ENCODE data around the gene DDX25. TPM values are rescaled to one million over a fixed set of nuclear protein-coding genes. Genes with fewer than 3 reads are reported as not detected.

Gene DDX25
- total RNA-seq, 2 donors from 2014 or later = 0.21 TPM; not detected in 1

DNA sequence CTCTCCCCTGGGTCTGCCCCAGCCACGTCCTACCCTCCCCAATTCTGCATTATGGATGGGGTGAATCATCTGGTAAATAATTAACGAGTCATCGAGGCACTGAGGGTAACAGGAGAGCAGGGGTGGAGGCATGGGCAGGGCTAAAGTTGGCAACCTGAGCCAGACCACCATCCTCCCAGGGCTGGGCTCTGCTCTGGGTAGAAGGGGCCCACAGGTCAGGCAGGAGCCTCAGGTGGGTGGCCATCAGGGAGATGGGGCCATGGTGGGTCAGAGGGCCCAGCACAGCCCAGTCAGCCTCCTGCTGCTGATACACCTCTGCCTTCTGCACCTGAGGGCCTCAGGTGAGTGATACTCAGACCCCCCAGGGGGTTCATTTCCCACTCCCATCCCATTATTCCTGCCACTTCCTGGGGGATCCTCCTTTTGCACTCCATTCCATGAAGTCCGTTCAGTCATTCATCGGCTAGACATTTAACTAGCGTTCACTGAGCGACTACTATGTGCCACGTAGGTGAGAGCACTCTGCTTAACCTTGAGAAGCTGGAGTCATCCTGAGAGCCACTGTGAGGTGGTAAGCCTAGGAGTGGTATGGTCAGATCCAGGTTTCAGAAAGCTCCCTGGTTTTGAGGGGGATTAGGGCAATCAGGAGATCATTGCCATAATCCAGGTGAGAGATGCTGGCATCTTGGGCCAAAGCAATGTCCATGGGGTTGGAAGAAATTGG lies 41.7 kb downstream of the DDX25 start, which contains the start of gene VSIG10L2:
VSIG10L2 (plus strand) TSS at position 248 of the 724 bp plus-strand sequence; CDS start at position 260, 12 bp downstream.
- no peak for ATAC-seq

DNA sequence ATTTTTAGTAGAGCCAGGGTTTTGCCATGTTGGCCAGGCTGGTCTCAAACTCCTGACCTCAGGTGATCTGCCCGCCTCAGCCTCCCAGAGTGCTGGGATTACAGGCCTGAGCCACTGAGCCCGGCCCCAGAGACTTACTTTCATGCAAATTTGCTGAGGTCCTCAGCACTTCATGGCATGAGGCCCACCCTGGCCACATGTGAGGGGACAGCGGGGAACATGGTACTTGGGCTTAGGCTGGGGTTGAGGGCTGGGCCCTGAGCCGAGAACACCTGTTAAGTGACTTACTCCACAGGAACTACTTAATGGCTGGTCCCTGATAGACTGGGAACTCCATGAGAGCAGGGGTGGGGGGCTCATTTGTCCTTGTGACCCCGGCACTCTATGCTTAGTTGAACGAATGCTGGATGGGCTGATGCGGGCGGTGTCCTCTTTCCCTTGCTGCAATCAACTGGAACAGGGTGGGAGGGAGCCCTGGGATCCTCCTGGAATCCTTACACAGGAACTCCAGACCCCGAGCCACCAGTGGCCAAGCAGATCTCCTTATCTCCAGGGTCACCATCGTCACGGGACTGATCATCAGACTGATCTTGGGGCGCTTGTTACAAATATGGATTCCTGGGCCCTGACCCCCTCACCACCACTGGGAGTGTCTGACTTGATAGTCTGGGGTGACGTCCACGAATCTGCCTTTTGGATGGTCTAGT lies 42.6 kb downstream of the DDX25 start:
- intact Hi-C loops (cut with DNase I) = no loop called here
- ATAC-seq (no peak), DNase-seq (no peak)

More for the DNA sequence above, 41.7 kb downstream of the DDX25 start, which contains the start of gene VSIG10L2:
- no peak for DNase-seq
- intact Hi-C loops (cut with DNase I) = no loop called here

DNA sequence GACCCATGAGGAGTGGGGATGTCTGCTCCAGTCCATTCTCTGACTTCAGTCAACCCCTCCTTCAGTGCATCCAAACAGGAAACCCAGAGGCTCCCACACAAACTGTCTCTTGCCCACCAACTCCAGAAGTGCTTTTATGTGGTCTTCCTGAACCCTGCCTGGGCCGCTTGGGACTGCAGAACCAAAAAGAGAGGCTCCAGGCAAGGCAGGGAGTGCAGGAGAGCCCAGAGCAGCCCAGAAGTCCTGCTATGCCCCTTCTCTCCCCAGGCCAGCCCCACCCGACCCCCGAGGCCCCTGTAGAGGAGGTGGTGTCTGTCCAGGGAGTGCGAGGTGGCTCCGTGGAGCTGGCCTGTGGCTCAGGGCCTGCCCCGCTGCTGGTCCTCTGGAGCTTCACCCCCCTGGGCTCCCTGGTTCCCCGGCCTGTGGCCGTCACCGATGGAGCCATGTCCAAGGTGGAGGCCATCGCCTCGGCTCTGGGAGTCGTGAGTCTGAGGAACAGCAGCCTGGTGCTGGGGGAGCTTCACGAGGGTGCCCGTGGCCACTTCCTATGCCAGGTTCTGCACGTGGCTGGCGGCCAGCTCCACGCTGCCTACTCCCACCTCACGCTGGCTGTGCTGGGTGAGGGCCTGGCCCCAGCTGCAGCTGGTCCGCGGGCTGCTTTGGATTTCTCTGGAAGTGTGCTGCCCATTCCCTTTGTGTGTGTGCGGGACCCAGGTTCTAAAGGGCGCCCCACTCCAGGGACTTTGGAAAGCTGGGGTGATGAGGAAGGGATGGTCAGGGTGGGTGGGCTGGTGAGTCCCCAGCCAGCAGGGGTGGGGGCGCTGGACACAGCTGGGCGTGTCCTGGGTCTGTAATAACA lies 43.3 kb downstream of the DDX25 start:
- ATAC-seq = no peak
- intact Hi-C loops (cut with DNase I) = no loop called here
- DNase-seq = no peak

DNA sequence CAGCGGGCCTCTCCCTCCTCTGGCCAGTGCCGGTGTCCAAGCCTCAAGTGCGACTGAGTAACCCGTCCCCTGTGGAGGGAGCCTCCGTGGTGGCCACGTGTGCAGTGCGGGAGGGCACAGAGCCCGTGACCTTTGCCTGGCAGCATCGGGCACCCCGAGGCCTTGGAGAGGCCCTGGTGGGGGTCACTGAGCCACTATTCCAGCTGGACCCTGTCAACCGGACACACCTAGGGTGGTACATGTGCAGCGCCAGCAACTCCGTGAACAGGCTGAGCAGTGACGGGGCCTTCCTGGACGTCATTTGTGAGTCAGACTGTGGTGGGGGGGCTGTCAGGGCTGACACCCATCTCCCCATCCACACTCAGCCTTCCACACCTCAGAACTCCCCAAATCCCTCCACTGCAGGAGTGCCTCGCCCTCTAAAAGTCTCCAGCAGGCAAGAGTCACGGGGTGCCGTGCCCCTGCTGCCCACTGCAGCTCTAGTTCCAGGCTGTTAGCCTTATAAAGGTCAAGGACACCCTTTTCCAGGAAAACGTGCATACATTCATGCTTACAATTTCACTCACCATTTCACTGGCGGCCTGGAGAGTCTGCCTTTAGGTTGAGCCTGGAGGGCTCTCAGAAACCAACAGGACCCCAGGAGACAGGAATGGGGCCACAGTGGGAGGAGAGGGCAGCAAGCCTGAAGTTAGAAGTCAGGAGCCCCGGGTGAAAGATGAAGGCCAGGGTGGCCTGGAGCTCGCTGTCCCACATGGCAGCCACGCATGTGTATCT lies 44.2 kb downstream of the DDX25 start:
- ATAC-seq (no peak), DNase-seq (no peak)
- intact Hi-C loops (cut with DNase I) = no loop called here

DNA sequence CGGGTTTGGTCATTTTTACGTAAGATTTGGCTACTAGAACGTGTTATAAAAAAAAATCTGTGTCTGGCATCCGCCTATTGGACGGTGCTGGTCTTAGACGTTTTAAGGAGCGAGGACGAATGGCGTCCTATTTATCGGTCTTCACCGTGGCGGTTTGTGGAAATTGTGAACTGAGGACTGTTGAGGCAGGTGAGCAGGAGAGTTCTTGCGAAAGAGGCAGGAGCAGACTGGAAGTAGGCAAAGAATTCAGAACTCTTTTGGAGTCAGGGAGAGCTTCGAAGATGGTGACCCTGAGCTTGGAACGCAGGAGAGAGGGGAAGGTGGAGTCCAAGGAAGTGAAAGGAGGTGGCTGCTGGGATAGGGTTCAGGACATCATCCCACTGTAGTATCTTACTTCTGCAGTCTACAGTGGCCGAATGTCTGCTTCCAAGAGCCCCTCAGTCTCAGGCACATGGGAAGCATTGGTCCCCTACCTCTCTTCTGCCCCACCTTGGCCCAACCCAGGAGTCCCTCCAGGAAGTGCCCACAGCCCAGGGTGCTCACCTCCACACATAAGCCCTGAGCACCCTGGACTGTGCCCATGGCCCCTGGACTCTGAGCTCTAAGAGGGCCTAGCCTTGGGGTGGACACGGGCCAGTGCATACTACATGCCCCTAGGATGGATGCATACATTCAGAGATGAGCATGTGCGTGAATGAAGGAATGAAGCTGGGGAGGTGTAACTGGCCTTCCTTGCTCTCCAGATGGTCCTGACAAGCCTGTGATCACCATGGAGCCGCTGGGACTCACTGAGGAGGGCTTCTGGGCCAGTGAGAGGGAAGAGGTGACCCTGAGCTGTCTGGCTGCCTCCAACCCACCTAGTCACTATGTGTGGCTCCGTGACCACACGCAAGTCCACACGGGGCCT lies 45.2 kb downstream of the DDX25 start:
- intact Hi-C loops (cut with DNase I) = no loop called here
- DNase-seq = no peak
- ATAC-seq = no peak

DNA sequence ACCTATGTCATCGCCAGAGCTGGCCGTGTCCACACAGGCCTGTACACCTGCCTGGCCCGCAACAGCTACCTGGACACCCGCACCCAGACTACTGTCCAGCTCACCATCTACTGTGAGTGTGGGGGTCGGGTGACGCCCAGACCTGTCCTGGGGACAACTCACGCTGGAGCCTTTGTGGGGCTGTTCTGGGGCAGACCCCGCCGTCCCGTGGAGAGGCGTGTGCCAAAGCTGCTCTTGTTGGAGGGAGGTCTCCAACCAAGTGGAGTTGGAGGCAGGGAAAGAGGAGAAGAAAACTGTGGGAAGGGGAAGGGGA lies 45.8 kb downstream of the DDX25 start:
- DNase-seq (no peak), ATAC-seq (no peak)
- intact Hi-C loops (cut with DNase I) = no loop called here

DNA sequence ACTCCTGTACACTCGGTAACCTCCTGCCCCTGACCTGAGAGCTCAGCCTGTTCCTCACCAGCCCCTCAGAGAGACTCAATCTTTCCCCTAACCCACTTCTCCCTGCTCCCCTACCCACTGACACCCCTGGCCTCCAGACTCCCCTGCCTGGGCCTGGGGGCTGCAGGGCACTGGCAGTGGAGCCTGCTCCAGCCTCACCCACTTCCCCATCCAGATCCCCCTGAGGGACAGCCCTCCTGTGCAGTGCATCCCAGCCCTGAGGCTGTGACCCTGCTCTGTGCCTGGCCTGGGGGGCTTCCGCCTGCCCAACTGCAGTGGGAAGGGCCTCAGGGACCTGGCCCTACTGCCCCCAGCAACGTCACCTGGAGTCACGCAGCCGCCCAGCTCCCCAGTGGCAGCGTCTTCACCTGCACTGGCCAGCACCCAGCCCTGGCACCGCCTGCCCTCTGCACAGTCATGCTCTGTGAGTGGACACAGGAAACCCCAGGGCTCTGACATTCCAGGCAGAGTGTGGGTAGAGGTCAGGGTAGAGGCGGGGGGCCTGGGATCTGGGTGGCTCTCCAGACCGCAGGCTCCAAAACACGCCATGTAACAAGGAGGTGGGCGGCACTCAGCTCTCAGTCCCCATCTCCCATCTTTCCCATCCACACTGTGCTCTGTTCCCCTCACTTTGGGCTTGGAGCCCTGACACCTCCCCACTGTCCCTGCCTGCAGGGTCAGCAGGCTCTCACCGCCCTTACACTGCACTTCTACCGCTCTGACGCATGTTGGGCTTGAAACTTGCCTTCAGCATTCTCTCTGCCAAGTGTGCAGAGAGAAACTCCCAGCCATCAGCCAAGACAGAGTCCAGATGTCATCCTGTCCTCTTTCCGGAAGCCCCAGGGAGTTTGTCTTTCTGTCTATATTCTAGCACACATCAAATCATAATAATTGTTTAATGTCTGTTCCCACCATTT lies 46.7 kb downstream of the DDX25 start:
- peak; percentile 75 to 91 for ATAC-seq
- peak; percentile 78 for DNase-seq
- intact Hi-C loops (cut with DNase I) = no loop called here

DNA sequence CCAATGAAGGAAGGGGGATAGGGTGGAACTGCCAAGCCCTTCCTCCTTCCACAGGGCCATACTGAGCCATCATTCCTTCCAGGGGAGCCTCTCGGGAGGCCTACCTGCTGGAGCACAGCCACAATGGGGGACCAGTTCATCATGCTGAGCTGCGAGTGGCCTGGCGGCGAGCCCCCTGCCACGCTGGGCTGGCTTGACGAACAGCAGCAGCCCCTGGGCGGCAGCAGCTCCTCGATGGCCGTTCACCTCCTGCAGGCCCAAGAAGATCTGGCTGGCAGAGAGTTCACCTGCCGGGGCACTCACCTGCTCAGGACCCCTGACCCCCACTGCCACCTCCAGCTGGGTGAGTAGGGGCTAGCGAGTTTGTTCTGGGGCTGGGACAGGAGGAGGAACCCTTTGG lies 47.4 kb downstream of the DDX25 start:
- no peak for DNase-seq
- peak in 1 of 2 donors; percentile 9 for ATAC-seq
- intact Hi-C loops (cut with DNase I) = no loop called here

DNA sequence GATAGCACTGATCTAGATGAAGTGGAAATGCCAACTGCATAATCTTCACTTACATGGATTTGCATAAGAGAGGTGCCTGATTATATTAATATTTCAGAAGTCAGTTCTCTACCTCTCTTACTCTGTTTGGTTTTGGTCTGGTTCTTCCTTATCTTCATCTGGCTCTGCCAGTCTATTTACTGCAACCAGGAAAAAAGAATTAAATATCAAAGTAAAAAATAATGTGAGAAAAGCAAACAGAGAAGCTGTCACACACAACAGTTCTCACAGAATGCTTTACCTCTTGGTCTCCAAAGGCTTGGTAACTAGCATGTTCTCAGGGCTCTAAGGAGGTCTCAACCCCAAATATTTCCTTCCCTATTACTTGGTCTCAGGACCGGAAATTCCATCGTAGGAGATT lies 48.3 kb downstream of the DDX25 start:
- no peak for ATAC-seq
- intact Hi-C loops (cut with DNase I) = no loop called here
- DNase-seq = no peak

DNA sequence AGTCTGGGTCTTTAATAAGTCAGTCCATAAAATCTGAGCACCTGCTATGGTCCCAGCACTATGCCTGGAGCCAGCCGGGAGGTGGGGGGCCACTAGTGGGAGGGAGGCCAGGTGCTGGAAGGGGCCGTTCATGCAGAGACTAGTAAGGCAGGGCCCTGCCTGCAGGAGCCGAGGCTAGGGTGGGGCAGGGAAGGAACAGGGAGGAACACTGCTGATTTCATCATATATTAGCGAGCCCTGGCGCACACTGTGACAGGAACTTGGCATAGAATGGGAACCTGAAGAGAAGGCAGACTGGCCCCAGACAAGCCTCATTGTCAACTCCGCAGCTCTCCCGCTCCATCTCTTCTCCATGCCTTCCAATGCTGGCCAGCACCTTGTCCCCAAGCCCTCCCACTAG lies 48.7 kb downstream of the DDX25 start:
- intact Hi-C loops (cut with DNase I) = no loop called here
- ATAC-seq = peak in 1 of 2 donors; percentile 65
- DNase-seq = peak; percentile 66

DNA sequence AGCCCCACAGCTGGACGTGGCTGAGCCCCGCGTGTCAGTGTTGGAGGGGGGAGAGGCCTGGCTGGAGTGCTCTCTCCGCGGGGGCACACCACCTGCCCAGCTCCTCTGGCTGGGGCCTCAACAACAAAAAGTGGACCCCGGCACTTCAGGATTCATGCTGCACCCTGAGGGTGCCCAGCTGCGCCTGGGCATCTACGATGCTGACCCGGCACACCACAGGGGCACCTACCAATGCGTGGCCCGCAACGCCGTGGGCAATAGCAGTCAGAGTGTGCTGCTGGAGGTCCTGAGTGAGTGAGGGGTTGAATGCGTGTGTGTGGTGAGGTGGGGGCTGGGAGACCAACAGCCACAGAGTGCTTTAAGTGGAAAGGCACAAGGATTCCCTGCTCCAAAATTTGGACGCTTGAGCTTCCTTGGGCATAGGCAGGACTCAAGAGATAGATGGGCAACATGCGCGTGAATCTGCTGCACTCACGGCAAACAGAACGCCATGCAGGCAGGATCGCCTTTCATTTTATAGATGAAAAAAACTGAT lies 49.2 kb downstream of the DDX25 start:
- intact Hi-C loops (cut with DNase I) = no loop called here
- DNase-seq (no peak), ATAC-seq (no peak)

DNA sequence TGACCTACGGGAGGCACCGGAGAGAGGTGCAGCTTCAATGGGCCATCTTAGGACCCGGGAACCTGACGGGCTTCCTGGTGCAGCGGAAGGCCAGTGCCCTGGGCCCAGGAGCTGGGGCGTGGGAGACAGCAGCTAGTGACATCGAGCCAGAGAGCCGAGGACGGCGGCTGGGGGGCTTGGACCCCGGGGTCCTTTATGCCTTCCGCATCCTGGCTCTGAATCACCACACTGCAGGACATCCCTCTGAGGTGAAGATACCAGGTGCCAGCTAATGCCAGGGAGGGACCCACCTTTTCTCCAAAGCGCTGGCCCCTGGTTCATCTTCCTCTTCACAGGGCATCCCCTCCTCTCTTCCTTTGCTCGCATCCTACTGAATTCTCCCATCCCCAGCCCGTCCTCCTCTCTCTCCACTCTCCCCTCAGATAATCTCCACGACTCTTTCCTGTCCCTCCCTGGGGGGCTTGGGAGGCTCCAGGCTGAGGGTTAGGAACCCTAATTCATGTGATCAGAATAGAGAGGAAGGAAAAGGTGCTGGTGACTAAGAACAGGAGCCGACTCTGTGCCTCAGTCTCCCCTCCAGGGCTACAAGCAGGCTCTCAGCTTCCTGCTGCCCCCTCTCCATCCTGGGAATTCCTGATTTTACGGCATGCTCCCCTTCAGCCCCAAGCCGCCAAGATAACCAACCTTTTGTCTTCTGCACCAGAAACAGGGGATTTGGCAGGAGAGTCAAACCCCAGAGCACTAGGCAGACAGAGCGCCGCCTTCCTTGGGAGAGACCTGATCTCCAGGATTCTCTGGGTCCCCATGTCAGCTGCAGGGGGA lies 50.0 kb downstream of the DDX25 start:
- DNase-seq (no peak), ATAC-seq (no peak)
- intact Hi-C loops (cut with DNase I) = no loop called here

DNA sequence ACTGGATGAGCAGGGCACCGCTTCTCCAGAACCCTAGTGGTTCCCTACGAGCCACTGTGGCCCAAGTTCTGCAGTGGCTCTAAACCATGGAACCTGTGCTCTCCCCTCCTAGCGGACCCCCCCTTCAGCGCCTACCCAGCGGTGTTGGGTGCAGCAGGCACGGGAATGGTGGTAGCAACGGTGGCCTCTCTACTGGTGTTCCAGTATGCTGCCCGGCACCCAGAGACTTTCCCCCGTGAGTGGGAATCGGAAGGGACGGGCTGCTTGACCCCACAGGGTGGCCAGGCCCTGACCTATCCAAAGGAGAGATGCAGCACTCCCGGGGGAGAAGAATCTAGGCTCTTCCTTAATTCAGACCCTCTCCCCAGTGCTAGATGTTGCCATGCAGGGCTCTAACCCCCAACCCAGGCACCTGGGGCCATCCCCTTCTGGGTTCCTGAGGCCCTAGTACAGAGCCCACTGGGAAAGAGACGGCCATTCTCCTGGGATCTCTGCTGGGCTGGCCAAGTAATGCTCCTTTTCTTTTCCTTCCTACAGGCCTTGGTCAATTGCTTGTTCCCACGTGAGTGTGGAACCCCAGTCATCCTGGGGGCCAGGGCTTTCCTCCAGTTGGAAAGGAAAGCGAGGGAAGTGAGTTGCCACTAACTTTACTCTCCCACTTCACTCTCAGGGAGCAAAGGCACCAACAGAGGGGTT lies 50.8 kb downstream of the DDX25 start:
- no peak for ATAC-seq
- no peak for DNase-seq
- intact Hi-C loops (cut with DNase I) = no loop called here

DNA sequence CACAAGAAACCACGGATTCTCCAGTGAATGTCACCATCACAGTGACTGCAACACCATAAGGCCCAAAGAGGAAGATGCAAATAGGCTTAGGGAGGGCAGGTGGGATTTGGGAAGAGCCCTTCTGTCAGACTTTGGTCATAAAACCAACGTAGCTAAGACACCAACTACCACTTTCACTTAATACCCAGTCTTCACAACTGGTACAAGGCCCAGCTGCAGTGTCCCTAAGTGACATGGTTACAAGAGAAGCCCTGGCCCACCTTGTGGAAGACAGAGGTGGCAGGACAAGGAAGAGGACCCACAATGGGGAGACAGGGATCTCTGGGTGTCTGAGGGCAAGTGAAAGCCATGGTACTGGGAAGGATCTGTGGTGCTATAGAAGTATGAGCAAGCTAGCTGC lies 51.5 kb downstream of the DDX25 start:
- DNase-seq (no peak), ATAC-seq (no peak)
- intact Hi-C loops (cut with DNase I) = no loop called here

DNA sequence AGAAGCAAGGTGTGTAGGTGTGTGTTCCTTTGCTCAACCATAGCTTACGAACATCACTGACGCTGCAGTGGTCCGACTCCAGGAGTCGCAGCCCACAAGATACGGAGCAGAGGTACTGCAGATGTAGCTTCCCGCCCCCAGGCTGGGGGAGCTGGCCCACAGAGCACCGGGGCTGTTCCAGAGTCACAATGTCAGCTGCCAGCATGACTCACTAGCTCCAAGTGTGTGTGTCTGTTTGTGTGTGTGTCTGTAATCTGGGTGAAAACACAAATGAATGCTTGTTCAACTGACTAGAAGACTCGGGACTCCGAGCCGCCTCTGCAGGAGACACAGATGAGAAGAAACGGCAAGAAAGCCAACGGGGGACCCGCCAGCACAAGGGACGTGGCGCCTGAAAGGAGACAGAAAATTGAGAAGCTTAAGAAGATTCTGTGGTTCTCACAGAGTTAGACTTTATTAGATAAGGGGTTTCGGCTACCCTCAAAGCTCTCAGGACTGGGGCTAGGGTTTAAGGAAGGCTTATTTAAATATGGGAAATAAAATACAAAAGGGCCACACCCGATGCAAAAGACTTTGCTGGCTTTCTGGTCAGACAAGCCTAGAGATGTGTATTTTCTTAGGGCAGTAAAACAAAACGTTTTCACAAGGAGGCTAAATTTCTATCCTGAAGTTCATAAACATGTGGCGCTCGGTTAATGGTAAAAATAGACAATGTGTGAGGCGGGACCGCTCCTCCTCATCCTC lies 52.3 kb downstream of the DDX25 start:
- intact Hi-C loops (cut with DNase I) = no loop called here
- DNase-seq (peak; percentile 70), ATAC-seq (peak; percentile 77 to 79)

Data from left cardiac atrium (tissue), 4 donors.